Measurements from ENCODE around the gene SORBS2.

DNA sequence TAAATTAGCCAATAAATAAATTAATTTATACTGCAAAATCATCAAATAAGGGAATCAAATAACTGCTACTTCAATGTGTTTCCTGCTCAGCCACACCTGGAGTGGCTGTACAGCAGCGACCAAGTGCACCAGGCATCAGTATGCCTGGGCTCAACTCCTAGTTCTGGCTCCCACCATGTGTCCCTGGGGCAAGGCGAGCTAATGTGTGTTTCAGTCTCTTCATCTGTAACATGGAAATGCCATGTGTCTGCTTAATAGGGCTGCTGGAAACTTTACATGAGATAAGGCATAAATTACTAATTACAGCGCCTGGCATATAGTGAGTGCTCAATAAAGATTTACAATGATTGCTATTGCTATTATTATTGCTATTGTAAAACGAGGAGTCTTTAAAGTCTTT, 167.6 kb downstream of the SORBS2 start:
- TF ChIP-seq CTCF (conservative IDR thresholded peaks at IDR 0.05; ENCODE audit: low read depth, low read length) (no peak), MAFK (IDR thresholded peaks at IDR 0.05; ENCODE audit: low read depth, low read length) (no peak)

Measured in IMR-90 (cell line).